G401 (cell line): ENCODE results near the gene TEDC1. TPM values are rescaled to one million over a fixed set of nuclear protein-coding genes. Genes with fewer than 3 reads are reported as not detected.

ENCODE experiments used
- DNase-seq: peaks from one replicate; pipeline ENCODE4 v3.0.0-alpha.2; 2015; ENCODE audit warnings: low spot score
- in situ Hi-C: cut with HindIII; loops from 2 replicates; pipeline ENCODE4 v1.10.0; 2016; ENCODE audit warnings: low sequenced_read_pairs, mixed read lengths
- total RNA-seq: library from RNA; depleted of rRNA; stranded (reverse); fragments of >200 nt; shearing (Covaris generic); gene quantifications from 2 replicates; pipeline ENCODE4 v1.2.3, GENCODE V29; 2014

The TEDC1 gene
- total RNA-seq, 1 experiment from 2014 or later = 67.1 TPM

DNA sequence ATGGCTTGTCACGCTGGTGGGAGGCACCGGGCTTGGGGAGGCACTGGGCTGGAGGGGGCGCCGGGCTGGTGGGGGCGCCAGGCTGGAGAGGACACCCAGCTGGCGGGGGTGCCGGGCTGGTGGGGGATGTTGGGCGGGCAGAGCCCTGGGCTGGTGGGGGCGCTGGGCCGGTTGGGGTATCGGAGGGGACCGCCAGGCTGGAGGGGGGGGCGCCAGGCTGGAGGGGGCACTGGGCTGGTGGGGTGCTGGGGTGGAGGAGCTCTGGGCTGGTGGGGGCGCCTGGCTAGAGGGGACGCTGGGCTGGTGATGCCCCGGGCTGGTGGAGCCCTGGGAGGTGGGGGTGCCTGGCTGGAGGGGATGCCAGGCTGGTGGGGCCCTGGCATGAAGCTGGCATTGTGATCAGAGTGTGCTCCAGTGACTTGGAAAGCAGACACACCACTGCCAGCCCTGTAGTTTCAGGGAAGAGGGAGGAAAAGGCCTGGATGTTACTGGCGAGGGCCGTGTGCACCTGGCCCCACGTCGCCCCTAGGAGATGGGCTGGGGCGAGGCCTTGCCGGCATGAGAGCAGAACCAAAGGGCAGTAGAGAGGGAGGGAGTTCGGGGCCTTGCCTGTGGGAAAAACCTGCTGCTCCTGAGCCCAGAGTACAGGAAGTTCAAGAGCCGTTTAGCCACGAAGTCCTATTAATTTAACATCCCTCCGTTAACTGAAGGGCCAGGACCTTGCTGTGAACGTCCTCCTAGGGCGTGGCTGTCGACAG is 13.1 kb downstream of the TEDC1 start:
- in situ Hi-C loops = no loop called here
- DNase-seq = no peak

GRCh38 chr14:105505101-105505500 is 14.1 kb downstream of the TEDC1 start:
- DNase-seq = no peak
- in situ Hi-C loops = no loop called here

- no peak for DNase-seq
- in situ Hi-C loops = no loop called here
These were observed 16.2 kb downstream of the TEDC1 start for GRCh38 chr14:105507247-105507646.

DNA sequence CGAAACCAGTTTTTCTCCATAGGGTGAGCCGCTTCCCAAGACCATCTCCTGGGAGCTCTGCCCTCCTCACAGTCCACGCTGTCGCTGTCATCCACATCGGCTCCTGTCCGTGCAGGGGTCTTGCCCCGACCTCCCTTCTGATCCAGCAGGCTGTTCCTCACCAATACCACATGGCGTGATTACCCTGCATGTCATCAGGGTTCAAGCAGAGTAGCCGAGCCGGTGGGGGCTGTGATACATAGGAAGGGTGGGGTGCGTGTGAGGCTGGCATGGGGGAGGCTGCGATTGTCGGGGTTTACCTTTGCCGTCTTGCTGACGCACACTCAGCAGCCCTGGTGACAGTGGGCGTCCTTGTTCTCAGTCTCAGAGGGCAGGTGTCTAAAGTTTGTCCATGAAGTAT is 17.0 kb downstream of the TEDC1 start:
- in situ Hi-C loops = no loop called here
- no peak for DNase-seq

DNA sequence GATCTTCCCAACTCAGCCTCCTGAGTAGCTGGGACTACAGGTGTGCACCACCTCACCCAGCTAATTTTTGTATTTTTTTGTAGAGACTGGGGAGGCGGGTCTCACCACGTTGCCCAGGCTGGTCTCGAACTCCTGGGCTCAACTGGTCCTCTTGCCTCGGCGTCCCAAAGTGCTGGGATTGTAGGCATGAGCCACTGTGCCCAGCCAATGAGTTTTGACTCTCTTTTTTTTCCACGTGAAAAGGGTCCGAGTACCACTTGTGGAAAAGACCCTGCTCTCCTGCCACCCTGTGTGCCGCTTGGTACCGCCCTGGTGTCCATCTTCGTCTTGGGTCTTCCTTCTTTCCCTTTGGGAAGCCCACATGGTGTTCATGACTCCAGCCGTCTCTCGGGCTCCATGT is 17.6 kb downstream of the TEDC1 start:
- in situ Hi-C loops = no loop called here
- no peak for DNase-seq

GRCh38 chr14:105517096-105517495 is 26.1 kb downstream of the TEDC1 start:
- in situ Hi-C loops = no loop called here
- no peak for DNase-seq

DNA sequence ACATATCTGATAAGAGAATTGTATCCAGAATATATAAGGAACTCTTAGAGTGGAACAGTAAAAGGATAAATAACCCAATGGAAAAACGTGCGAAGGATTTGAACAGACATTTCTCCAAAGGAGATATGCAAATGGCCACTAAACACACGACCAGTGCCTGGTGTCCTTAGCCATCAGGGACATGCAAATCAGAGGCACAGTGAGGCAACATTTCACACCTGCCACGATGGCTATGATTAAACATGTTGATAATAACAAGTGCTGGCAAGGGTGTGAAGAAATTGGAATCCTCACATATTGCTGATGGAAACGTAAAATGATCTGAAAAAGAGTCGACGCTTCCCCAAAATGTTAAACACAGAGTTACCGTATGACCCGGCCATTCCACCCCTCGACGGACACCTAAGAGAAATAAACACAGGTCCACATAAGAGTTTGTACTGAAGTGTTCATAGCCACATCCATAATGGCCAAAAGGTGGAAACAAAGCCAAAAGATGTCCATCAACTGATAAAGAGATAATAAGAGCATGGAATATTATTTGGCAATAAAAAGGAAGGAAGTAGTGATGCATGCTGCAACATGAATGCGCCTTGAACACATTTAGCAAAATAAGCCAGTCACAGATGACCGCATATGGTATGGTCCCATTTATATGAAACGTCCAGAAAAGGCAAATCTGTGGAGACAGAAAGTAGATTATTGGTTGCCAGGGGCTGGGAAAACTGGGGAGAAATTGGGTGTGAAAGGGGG is 29.1 kb downstream of the TEDC1 start:
- in situ Hi-C loops = no loop called here
- no peak for DNase-seq

- no peak for DNase-seq
- in situ Hi-C loops = no loop called here
These were observed 34.3 kb downstream of the TEDC1 start for GRCh38 chr14:105525326-105525725.

DNA sequence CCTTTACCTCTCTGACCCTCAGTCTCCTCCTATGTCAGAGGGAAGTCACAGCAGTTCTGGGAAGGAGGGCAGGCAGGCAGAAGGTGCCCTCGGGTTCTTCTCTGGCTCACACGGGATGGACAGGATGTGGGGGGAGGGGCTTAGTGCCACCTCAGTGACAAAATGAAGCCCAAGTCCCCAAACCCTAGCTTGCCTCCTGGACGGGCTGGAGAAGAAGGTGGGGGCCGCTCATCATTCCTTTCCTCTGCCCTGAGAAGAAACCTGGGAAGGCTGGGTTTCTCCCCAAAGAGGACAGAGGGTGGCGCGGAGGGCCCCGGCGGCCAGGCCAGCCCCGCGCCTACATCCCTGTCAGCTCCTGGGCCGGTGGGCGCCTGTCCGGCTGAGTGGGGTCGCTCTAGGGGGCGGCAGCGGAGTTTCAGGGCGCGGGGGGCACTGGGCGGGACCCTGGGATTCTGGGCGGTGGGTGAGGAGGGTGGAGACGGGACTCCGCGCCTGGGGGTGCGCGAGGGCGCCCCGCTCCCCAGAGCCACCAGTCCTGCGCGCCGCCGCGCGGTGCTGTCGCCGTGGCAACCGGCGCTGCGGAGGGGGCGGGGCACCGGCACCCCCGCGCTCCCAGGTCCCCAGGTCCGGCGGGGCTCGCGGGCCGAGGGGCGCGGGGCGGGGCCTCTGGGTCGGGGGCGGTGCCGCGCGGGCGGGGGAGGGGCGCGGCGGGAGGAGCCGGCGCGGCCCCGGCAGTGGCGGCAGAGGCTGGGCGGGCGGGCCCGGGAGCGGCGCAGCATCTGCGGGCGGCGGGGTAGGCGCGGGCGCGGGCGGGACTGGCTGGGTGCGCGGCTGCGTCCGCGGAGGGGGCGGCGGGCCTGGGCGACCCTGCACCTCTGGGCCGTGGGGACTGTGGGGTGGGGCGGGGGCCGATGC is 35.1 kb downstream of the TEDC1 start, which contains the start of gene TMEM121:
Gene TMEM121 (plus strand): TSS at position 723 of the 915 bp plus-strand sequence. CDS start 2,252 bp downstream, outside the sequence.
- DNase-seq = peak; percentile 37
- in situ Hi-C loops = no loop called here

GRCh38 chr14:105526776-105527380 is 35.8 kb downstream of the TEDC1 start:
- no peak for DNase-seq
- in situ Hi-C loops = no loop called here

- DNase-seq = no peak
- in situ Hi-C loops = no loop called here
These were observed 36.4 kb downstream of the TEDC1 start for GRCh38 chr14:105527381-105527825.

DNA sequence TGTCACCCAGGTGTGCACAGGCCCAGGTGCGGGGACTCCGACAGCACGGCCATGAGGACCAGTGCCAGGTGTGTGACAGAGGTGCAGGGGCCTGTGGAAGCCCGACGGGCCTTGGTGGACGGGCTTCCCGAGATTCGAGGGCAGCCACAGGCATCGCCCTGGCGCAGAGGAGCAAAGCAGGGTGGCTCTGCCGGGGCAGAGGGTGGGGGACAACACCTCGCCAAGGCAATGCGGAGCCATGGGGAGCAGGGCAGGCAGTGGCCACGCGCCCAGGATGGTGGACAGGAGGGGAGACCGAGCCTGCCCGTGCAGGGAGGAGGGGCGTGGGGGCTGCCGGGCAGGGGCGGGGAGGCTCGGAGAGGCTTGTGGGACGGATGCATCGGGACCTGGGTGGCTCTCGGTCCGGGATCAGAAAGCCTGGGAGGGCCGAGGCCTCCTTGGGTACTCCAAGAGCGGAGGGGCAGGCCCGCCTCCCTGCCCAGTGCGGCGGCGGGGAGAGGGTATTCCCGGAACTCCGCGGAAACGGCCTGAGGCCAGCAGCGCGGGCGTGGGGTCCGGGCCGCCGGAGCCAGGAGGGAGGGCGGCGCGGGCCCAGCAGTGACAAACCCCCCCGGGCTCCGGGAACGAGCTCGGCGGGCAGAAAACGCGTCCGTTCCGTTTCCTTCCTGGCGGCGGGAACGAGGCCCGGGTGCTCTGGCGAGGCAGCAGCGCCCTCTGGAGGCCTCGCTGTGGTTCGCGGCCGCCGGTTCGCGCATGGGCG is 37.0 kb downstream of the TEDC1 start:
- in situ Hi-C loops = no loop called here
- DNase-seq = peak; percentile 69

GRCh38 chr14:105528586-105529318 is 37.7 kb downstream of the TEDC1 start:
- in situ Hi-C loops = no loop called here

DNA sequence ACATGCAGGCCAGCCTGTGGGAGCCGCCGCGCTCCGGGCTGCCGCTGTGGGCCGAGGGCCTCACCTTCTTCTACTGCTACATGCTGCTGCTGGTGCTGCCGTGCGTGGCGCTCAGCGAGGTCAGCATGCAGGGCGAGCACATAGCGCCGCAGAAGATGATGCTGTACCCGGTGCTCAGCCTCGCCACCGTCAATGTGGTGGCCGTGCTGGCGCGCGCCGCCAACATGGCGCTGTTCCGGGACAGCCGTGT is 38.2 kb downstream of the TEDC1 start:
- in situ Hi-C loops = no loop called here
- no peak for DNase-seq

More at GRCh38 chr14:105528586-105529318, 37.7 kb downstream of the TEDC1 start:
- no peak for DNase-seq

GRCh38 chr14:105529569-105530284 is 38.7 kb downstream of the TEDC1 start:
- DNase-seq = no peak
- in situ Hi-C loops = no loop called here

GRCh38 chr14:105530285-105531087 is 39.4 kb downstream of the TEDC1 start:
- no peak for DNase-seq

More at GRCh38 chr14:105530285-105531087, 39.4 kb downstream of the TEDC1 start:
- in situ Hi-C loops = no loop called here
